UCSD-AML1 (cell line): ENCODE results near the gene MYL9.

ENCODE experiments used
- DNase-seq: peaks from one replicate; lab custom pipeline; 2025; ENCODE audit not compliant: unreplicated experiment; lab: John Stamatoyannopoulos, UW

The MYL9 gene

DNA sequence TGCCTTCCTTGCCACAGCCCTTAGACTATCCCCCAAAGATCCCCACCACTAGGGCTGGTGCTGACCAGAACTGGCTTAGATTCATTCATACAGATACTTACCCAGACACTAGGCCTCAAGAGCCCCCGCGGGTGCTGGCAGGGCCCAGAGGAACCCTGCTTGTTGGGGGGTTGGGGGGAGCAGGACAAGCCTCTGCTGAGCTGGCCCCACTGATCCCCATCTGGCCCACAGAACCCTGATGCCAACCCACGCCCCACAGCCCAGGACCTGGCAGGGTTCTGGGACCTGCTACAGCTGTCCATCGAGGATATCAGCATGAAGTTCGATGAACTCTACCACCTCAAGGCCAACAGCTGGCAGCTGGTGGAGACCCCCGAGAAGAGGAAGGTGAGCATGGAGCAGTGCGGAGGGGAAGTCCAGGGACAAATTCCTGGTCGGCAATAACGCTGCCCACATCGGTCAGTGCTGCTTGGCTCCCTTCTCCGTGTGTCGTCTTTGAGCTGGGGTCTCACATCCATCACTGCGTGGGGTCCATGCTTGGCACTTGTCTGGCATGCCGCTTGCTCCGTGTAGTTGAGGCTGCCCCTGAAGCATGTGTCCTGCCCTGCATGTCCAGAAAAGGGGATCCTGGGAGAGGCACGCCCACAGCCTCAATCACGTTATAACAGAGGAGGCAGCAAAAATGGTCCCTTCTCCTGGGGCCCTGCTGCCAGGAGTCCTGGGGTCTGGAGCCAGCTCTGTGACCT is 15.5 kb upstream of the MYL9 start:
- DNase-seq = no peak

DNA sequence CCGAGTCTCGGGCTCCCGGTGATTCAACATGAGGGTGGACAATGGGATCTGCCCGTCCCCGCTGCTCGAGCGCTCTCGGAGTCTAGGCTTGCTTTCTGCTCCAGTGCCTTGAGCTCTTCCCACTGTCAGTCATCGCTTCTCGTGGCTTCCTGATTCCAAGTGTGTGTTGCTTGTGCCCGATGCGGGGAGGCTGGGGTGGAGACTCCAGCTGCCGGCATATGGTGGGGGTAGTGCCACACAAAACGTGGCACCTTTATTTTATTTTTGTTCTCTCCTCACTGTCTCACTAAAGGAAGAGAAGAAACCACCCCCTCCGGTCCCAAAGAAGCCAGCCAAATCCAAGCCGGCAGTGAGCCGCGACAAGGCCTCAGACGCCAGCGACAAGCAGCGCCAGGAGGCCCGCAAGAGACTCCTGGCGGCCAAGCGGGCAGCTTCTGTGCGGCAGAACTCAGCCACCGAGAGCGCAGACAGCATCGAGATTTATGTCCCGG is 14.8 kb upstream of the MYL9 start:
- DNase-seq = no peak

DNA sequence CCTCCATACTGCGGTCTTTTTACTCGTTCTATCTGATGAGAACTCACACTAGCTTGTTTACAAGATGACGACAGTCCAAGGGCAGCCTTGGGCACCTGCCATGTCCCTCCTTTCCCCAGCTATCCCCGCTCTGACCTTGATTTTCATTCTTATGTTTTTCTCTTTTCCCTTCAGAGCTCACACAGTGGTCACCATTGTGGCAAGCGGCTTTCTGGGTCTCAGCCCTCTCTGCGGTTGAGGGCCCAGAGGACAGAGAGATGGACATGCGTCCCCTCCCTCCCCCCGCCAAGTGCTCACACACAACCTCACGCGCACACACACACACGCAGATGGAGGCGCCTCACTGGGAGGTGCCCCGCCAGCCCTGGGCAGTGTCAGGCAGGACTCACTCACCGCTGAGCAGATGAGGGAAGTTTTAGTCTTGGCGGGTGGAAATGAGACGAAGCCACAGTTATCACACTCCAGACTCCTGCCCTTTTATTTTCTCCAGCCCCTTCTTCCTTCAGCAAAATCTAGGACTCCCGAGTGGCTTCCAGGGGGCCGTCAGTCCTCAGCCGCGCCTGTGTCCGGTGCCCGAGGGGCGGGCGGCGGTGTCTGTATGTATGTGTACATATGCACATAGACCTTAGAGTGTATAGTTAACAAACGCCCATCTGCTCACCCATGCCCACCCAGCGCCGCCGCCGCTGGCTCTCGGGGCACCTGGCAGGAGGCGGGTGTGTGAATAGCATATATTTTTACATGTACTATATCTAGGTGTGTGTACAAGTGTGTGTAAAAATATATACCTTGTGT is 13.8 kb upstream of the MYL9 start:
- DNase-seq = no peak

DNA sequence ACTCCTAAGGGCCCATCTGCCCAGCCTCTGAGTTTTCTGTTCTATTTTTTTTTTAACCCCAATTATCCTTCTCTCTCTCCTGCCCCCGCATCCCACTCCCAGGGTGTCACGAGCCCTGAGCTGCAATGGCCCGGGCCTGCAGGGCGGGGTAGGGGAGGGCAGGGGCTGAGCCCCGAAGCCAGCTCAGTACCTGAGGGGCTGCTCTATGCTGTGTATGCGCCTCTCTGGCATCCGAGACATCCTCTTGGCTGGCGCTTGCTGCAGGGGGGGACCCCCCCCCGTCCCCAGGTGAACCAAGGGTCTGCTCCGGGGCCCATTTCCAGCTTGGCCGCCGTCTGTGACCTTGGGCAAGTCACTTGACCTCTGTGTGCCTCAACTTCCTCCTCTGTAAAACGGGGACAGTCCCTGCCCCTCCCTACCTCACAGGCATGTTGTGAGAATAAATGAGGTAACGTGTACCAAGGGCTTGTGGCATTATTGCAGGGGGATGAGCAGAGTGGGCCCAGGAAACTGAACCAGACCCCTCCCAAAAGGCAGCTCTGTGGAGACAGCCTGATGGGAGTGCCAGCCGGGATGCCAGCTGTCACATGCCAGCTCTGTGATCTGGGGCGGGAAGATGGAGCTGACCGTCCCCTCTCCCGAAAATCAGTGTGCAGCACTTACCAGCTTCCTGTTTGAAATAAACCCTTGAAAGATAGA is 13.0 kb upstream of the MYL9 start:
- no peak for DNase-seq

DNA sequence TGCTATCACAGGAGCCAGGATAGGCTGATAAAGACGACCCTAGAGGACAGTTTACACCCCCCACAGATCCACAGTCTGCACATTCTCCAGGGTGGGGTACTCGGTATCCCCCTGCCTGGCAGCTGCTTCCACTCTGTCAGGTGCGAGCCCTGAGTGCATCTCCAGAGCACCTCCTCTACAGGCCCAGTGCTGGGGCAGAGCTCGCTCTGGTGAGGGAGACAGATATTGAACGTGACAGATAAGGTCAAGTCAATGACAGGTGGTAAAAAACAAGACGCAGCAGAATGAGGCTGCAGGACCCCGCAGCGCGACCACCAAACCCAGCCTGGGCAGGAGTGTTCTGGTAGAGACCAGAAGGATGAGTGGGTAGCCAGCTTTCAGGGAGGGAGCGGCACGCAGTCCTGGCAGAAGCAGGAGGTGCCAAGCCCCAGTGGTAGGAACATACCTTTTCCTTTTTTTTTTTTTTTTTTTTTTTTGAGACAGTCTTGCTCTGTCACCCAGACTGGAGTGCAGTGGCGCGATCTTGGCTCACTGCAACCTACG is 12.4 kb upstream of the MYL9 start:
- DNase-seq = no peak

DNA sequence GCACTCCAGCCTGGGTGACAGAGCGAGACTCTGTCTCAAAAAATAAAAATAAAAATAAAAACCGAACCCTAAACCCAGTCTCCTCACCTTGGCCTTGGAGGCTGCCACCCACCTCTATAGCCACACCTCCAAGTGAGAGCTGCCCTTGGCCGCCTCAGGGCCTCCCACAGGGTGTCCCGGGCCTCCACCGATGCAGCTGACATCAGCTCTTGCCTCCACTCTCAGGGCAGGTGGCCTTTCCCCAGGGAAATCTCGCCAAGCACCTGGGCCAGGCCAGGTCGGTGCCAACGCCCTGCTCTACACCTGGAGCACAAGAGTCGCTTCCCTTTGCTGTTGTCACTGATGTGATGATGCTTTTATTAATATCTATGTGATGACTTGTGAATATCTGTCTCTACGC is 8.9 kb upstream of the MYL9 start:
- DNase-seq = no peak

DNA sequence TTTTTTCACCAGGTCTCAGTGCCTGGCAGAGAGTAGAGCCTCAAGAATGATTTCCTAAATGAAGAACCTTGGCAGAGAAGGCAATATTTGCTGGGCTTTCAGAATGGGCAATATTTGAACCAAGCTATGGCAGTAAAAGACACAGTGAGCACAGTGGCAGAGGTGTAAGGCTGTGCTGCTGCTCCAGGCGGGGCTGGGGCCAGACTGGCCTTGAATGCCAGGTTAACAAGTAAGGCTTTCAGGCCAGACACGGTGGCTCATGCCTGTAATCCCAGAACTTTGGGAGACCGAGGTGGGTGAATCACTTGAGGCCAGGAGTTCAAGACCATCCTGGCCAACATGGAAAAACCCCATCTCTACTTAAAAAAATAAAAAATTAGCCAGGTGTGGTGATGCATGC is 8.5 kb upstream of the MYL9 start:
- DNase-seq = no peak

DNA sequence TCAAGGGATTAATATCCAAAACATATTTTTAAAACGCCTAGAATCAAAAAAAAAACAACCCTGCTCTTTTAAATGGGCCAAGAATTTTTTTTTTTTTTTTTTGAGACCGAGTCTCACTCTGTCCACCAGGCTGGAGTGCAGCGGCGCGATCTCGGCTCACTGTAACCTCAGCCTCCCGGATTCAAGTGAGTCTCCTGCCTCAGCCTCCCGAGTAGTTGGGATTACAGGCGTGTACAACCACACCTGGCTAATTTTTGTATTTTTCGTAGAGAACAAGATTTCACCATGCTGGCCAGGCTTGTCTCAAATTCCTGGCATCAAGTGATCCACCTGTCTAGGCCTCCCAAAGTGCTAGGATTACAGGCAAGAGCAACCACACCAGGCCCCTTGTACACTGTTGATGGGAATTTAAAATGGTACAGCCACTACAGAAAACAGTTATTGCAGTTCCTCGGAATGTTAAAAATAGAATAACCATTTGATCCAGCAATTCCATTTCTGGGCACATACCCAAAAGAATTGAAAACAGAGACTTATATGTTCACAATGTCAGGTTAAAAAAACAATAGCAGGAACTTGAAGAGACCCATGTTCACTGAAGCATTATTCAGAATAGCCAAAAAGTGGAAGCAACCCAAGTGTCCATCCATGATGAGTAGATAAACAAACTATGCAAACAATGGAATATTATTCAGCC is 3.1 kb upstream of the MYL9 start:
- DNase-seq = no peak

DNA sequence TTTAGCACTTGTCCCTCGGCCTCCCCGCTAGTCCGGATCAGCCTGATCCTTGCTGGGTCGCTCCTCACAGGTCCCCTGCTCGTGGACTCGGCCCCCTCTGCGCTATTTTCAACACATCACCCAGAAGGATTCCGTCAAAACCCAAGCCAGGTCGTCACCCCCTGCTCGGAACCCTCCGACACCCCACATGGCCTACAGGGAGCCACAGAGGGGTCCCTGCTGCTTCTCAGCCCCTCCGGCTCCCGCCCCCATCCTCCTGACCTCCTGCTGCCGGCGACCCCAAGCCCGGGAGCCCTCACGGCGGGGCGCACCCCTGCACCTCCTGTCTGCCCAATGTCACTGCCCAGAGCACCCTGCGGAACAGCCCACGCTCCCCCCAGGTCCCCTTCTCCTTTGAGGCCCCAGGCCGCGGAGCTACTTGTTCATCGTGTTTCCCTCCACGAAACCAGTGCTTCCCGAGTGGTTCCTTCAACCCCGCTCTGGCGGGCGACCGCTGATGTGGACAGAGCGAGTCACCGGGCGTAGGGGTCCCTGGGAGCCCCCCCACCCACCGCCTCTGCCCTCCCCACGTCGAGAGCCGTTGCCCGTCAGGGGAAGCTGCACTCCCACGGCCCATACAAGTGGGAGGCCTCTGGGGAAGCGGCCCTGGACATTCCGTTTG is 638 bp upstream of the MYL9 start:
- no peak for DNase-seq

DNA sequence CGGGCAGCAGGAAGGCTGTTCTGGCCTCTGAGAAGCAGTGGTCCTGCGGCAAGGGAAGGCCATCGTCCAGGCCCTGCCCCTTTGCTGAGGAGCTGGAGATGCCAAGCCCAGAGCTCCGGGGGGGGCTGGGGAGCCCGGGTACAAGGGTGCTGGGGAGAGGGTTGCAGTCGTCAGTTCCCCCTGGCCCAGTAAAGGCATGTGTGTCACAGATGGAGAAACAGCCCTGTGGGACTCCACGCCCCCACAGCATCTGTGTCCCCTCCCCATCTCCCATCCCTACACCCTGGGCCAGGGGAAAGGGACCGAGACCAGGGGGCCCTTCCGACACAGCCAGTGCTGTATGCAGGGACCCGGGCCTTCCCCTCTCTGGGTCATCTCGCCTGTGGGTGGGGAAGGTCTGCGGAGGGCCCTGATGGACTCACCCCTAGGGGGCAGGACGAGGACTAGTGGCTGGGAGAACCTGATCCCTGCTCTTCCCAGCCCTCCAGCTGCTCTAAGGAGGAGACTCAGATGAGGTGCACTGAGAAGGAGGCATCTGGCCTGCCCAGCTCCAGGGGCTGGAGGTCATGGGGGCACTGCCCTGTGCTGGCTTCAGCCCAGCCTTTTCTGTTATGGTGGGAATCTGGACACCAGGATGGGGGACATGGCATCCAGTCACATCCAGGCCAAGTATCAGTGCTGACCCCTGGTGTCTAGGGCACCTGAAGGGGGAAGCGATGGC is 609 bp downstream of the MYL9 start:
- DNase-seq = no peak

DNA sequence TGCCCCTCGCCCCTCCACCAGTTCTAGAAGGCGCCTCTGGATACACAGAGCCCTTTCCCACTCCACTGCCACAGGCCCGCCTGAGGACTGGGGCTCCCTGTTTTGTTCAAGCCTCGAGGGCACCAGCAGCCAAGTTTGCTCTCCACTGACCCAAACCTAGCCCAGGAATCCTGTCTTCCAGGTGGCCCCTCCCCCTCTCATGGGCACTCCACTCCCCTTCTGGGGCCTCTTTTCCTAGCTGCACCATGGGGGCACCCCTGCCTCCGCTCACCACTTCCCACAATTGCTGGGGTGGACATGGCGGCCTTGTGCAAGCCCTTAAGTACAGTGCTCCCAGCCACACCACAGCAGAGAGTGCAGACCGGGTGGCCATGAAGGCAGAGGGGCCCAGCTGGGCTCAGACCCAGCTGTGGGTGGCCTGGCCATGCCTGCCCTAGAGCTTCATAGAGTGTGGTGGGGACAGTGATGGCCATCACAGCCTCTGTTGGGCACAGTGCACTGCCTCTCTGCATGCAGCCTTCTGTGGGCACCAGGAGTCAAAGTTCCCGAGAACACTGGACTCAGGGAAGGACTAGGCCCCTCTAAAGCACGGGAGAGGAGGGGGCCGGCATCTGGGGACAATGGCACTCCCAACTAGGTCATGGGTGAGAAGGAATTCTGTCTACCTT is 1.3 kb downstream of the MYL9 start:
- no peak for DNase-seq

DNA sequence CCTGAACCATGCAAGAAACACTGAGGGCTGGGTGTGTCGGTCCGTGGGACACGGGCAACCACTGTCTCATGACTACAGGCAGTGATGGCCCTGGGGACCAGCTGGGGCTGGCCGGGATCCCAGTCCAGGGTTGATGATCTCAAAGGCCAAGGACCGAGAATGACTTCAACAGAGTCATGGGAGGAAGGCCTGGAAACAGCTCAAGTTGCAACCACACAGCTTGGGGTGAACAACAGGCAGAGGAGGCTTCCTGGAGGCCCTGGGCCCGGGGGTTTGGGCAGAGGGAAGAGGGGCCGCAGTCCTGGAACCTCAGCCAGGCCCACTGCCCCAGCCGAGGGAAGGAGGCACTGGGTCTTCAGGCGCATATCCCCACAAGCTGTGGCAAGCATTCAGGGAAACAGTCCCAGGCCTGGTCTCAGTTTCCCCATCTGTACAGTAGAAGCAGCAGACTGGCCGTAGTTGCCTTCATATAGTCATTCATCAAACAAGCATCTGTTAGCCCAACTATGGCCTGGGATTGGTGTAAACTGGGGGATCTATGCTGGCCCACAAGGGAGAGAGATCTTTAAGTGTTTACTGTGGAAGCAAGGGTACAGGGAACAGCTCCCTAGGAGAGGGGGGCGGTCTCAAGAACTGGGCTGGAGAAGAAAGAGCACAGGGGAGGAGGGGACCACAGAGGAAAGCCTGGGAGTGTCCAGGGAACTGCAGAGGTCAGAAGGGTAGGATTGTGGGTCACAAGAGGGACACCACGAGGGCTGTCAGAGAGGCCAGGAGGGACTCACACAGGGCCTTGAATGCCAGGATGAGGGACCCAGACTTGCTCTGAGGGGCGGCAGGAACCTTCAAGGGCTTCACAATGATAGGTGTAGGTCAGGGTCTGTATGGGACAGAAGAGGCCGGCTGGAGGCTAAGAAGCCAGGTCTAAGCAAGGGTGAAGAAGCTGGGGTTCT is 2.1 kb downstream of the MYL9 start:
- no peak for DNase-seq

DNA sequence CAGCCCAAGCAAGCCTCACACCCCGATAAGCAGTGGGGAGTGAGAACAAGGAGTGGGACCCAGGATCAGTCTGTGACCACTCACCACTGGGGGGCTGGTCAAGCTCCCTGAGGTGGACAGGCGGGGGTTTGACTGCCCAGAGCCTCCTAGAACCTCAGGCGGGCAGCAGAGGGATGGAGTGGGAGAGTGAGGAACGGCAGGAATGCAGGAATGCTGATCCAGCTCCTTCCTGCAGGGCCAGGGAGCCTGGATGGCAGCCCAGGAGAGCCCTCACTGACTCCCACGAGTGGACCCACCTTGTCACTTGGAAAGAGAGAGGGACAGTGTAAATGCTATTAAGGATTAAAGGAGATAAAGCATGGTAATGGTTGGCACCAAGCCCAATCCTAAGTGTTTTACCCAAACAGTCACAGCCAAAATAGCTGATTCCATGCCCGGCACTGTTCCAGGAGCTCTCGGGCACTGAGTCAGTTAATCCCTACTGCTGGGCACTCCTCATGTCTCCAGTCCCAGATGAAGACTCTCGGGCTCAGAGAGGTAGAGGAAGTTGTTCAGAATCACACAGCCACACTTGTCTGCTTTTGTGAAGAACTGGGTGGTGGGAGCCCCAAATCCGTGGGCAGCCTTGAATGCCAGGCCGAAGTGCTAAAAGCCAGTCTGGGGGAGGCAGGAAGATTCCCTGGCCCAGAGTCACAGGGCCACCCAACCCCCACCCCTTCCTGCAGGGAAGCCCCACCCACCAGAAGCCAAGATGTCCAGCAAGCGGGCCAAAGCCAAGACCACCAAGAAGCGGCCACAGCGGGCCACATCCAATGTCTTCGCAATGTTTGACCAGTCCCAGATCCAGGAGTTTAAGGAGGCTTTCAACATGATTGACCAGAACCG is 3.1 kb downstream of the MYL9 start:
- no peak for DNase-seq

DNA sequence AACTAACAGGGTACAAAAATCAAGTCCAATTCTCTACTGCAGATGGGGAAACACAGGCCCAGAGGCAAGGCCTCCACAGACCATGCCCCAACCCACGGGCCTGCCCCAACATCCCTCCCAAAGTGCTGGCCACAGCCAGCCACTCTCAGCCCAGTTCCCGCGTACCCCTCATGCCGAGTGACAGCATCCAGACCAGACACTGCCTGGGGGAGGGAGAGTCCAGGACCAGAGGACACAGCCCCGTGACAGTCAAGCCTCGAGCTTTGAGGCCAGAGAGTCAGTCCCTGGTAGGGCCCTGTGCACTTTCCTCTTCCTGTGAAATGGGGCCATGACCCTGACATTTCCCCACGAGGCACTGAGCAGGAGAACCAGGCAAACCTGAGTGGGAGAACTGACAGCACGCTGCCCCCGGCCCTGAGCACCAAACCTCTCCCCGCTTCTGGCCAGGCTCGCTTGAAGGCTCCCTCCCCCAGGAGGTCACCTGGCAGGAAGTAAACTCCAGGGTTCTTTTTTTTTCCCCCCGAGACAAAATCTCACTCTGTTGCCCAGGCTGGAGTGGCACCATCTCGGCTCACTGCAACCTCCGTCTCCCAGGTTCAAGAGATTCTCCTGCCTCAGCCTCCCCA is 4.9 kb downstream of the MYL9 start:
- DNase-seq = no peak

DNA sequence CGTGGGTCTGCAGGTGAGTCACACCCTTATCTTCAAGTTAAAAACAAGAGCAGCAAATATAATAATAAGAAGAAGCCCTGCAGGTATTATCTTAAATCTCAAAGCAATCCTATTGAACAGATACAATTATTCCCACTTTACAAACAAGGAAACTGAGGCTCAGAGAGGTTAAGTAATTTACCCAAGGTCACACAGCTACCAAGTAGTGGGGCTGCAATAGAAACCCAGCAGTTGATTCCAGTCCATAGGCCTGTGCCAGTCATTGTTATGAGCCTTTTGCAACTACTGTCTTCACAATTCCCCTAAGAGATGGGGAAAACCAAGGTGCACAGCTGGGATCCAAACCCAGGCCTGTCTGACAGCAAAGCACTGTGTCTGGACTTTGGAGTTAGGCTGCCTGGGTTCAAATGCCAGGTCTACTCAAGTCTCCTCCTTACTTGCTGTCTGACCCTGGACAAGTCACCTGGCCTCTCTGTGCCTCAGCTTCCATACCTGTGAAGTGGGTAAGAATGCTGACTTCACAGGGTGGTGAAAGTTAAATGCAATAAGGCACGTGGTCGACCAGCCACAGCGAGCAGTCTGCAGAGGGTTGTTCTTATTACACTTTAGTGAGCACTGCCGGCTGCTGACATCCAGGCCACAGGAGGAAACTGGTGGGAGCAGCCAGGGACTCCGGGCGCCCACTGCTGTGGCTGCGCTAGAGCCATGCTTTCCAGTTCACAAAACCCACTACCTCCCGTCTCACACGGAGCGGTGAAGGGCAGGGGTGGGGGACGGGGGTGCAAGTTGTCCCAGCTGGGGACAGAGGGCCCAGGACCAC is 6.1 kb downstream of the MYL9 start:
- no peak for DNase-seq

DNA sequence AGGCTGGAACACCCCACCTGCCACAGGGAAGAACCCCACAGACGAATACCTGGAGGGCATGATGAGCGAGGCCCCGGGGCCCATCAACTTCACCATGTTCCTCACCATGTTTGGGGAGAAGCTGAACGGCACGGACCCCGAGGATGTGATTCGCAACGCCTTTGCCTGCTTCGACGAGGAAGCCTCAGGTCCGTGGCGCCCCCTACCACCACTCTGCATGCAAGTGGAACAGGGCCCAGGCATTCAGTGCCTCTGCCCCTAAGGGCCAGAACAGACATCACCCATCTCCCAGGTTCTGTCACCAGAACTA is 6.6 kb downstream of the MYL9 start:
- peak; percentile 29 for DNase-seq
